K562 (cell line): Measurements from ENCODE around the gene BRDT.

Experiments used
- BRCA1 ChIP-seq, 2 experiments: fragments of 450-650 bp in 1 of 2; sonication (generic) in 1 of 2; formaldehyde crosslinking in 1 of 2; IDR thresholded peaks; 2 replicates each; pipeline versions ENCODE4 v1.5.0 to v1.6.1; 2017 to 2020; ENCODE audit warnings: mild to moderate bottlenecking in 1 of 2, missing genetic modification reagents in 1 of 2
- NR2F6 ChIP-seq: fragments of 450-650 bp; formaldehyde crosslinking; IDR thresholded peaks from 2 replicates; pipeline ENCODE4 v1.4.0; 2020; ENCODE audit warnings: mild to moderate bottlenecking
- POLR2A ChIP-seq: fragments of 450-650 bp; conservative IDR thresholded peaks from 2 replicates; pipeline ENCODE4 v1.6.1; 2016
- POLR2AphosphoS5 ChIP-seq: IDR thresholded peaks from 2 replicates; pipeline ENCODE4 v1.6.1; 2011; ENCODE audit warnings: mild to moderate bottlenecking, low read depth, low read length, moderate library complexity; ENCODE audit not compliant: control insufficient read depth, insufficient read depth
- RCOR1 ChIP-seq, 2 experiments: IDR thresholded peaks; 2 replicates each; pipeline ENCODE4 v1.6.1; 2012; ENCODE audit warnings: low read depth in 2 of 2, low read length in 2 of 2, borderline replicate concordance in 1 of 2, improper control_type of control experiment in 1 of 2
- ZNF717 ChIP-seq: fragments of 250-450 bp; sonication (Bioruptor Pico); IDR thresholded peaks from 2 replicates; pipeline ENCODE4 v1.5.0; 2021
- TF ChIP-seq, protein P1 (sequence below): fragments of 250-450 bp; sonication (Bioruptor Pico); IDR thresholded peaks from 2 replicates; pipeline ENCODE4 v1.8.0; 2021; ENCODE audit warnings: moderate library complexity, mild to moderate bottlenecking, inconsistent platforms
- TF ChIP-seq, protein P2 (sequence below), 3 experiments: IDR thresholded peaks in 2 of 3; conservative IDR thresholded peaks in 1 of 3; 2 replicates each; pipeline ENCODE4 v1.5.1; 2011 to 2012; ENCODE audit warnings: low read length in 3 of 3, mild to moderate bottlenecking in 3 of 3, control low read depth in 2 of 3, improper control_type of control experiment in 1 of 3, inconsistent platforms in 1 of 3, low read depth in 1 of 3, mixed read lengths in 1 of 3, moderate library complexity in 1 of 3; ENCODE audit not compliant: insufficient read depth in 2 of 3
- TF ChIP-seq, protein P3 (sequence below): IDR thresholded peaks from 2 replicates; pipeline ENCODE4 v1.6.1; 2012; ENCODE audit warnings: low read depth, low read length, improper control_type of control experiment, borderline replicate concordance
- TF ChIP-seq, protein P4 (sequence below): sonication (generic); formaldehyde crosslinking; IDR thresholded peaks from 2 replicates; pipeline ENCODE4 v1.8.0; 2022; ENCODE audit warnings: mild to moderate bottlenecking, missing genetic modification reagents

DNA sequence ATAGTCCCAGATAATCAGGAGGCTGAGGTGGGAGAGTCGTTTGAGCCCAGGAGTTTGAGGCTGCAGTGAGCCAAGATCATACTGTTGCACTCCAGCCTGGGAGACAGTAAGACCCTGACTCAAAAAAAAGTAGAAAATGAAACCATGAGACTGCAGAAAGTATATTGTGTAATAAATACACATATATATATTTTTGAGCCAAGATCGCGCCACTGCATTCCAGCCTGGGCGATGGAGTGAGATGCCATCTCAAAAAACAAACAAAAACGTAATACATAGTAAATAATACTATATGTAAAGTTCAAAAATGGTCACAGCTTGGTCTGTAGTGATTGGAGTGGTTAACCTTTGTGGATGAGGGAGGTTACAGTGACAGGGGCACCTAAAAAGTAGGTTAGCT, 9.7 kb downstream of the BRDT start:
- no peak for TF ChIP-seq ZNF717
- TF ChIP-seq, protein P1, sequence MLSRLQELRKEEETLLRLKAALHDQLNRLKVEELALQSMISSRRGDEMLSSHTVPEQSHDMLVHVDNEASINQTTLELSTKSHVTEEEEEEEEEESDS, result no peak
- TF ChIP-seq POLR2A, result no peak
- no peak for TF ChIP-seq NR2F6 (CRISPR knock-in tag)
- TF ChIP-seq BRCA1 (IDR thresholded peaks at IDR 0.05), result no peak
- no peak for TF ChIP-seq BRCA1 (CRISPR knock-in tag; IDR thresholded peaks at IDR 0.05)
- no peak for TF ChIP-seq POLR2AphosphoS5
- TF ChIP-seq RCOR1 (IDR thresholded peaks at IDR 0.05; ENCODE audit: borderline replicate concordance in 1 of 2, low read depth in 2 of 2, low read length in 2 of 2), result no peak
- TF ChIP-seq, protein P2, sequence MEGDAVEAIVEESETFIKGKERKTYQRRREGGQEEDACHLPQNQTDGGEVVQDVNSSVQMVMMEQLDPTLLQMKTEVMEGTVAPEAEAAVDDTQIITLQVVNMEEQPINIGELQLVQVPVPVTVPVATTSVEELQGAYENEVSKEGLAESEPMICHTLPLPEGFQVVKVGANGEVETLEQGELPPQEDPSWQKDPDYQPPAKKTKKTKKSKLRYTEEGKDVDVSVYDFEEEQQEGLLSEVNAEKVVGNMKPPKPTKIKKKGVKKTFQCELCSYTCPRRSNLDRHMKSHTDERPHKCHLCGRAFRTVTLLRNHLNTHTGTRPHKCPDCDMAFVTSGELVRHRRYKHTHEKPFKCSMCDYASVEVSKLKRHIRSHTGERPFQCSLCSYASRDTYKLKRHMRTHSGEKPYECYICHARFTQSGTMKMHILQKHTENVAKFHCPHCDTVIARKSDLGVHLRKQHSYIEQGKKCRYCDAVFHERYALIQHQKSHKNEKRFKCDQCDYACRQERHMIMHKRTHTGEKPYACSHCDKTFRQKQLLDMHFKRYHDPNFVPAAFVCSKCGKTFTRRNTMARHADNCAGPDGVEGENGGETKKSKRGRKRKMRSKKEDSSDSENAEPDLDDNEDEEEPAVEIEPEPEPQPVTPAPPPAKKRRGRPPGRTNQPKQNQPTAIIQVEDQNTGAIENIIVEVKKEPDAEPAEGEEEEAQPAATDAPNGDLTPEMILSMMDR (IDR thresholded peaks at IDR 0.05 in 2 of 3, conservative IDR thresholded peaks at IDR 0.05 in 1 of 3; ENCODE audit: insufficient read depth in 2 of 3, low read depth in 1 of 3, low read length in 3 of 3), result no peak
- TF ChIP-seq, protein P3, sequence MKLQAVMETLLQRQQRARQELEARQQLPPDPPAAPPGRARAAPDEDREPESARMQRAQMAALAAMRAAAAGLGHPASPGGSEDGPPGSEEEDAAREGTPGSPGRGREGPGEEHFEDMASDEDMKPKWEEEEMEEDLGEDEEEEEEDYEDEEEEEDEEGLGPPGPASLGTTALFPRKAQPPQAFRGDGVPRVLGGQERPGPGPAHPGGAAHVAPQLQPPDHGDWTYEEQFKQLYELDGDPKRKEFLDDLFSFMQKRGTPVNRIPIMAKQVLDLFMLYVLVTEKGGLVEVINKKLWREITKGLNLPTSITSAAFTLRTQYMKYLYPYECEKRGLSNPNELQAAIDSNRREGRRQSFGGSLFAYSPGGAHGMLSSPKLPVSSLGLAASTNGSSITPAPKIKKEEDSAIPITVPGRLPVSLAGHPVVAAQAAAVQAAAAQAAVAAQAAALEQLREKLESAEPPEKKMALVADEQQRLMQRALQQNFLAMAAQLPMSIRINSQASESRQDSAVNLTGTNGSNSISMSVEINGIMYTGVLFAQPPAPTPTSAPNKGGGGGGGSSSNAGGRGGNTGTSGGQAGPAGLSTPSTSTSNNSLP, result no peak
- TF ChIP-seq, protein P4, sequence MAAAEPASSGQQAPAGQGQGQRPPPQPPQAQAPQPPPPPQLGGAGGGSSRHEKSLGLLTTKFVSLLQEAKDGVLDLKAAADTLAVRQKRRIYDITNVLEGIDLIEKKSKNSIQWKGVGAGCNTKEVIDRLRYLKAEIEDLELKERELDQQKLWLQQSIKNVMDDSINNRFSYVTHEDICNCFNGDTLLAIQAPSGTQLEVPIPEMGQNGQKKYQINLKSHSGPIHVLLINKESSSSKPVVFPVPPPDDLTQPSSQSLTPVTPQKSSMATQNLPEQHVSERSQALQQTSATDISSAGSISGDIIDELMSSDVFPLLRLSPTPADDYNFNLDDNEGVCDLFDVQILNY (CRISPR knock-in tag), result no peak
